C4-2B (cell line): ENCODE data around the gene C14orf132.

ENCODE experiments used
- H3K27ac ChIP-seq: fragments of 450-650 bp; 2 replicates; pipeline ENCODE4 v1.5.1; 2017
- ZFX ChIP-seq: fragments of 450-650 bp; IDR thresholded peaks from 2 replicates; pipeline ENCODE4 v1.6.1; 2017
- TF ChIP-seq, protein P1 (sequence below): fragments of 450-650 bp; conservative IDR thresholded peaks from 2 replicates; pipeline ENCODE4 v1.5.1; 2017; ENCODE audit warnings: mild to moderate bottlenecking

C14orf132 gene

DNA sequence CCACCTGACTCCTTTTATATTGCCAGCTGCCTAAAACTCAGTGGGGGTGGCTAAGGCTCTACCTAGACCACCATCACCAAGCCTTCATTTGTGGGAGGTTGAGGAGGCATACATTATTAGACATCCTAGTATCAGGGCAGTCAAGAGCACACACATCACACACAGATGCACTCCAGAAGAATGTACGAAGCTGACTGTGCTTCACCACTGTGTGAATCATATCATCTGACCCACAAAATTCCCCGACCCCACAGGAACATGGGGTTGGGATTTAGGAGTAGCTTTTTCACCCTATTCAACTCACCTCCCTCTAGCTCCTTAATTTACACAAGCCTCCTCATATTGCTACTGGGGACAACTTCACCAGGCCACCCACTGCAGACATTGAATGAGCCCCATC, 100.7 kb downstream of the C14orf132 start:
- no peak overlapping the region for H3K27ac ChIP-seq
- TF ChIP-seq ZFX: no peak
- TF ChIP-seq, protein P1, sequence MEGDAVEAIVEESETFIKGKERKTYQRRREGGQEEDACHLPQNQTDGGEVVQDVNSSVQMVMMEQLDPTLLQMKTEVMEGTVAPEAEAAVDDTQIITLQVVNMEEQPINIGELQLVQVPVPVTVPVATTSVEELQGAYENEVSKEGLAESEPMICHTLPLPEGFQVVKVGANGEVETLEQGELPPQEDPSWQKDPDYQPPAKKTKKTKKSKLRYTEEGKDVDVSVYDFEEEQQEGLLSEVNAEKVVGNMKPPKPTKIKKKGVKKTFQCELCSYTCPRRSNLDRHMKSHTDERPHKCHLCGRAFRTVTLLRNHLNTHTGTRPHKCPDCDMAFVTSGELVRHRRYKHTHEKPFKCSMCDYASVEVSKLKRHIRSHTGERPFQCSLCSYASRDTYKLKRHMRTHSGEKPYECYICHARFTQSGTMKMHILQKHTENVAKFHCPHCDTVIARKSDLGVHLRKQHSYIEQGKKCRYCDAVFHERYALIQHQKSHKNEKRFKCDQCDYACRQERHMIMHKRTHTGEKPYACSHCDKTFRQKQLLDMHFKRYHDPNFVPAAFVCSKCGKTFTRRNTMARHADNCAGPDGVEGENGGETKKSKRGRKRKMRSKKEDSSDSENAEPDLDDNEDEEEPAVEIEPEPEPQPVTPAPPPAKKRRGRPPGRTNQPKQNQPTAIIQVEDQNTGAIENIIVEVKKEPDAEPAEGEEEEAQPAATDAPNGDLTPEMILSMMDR: no peak

DNA sequence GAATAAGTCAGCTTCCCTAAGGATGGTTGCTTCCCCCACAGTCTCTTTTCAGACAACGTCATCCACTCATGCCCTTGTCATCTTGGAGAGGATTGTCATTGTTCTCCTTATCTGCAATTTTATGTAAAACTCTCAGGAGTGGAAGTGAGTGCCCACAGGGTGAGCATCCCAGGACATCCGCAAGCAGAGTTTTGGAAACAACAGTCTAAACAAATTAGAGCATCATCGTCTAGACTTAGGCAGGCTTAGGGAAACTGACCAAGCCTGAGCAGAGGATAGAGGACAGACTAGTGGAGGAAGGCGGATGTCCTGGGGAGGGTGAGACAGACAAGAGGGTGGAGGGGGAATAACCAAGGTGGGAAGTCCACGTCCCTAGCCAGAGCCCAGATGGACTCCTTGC, 101.8 kb downstream of the C14orf132 start:
- TF ChIP-seq, protein P1: no peak
- TF ChIP-seq ZFX: no peak
- no peak overlapping the region for H3K27ac ChIP-seq
